H1 (cell line): ENCODE results near the gene ASGR2.

Experiments
- BACH1 ChIP-seq: IDR thresholded peaks from 2 replicates; pipeline ENCODE4 v1.6.1; 2012; ENCODE audit warnings: low read length, improper control_type of control experiment
- CHD1 ChIP-seq: IDR thresholded peaks from 2 replicates; pipeline ENCODE4 v1.6.1; 2012; ENCODE audit warnings: low read depth, low read length, improper control_type of control experiment
- CTCF ChIP-seq, 3 experiments: IDR thresholded peaks; 1 replicate in 2 of 3; 2 replicates in 1 of 3; pipeline versions ENCODE4 v1.5.1 to v1.6.1; 2011; ENCODE audit warnings: low read length in 3 of 3, mild to moderate bottlenecking in 3 of 3, inconsistent platforms in 2 of 3, low read depth in 1 of 3, moderate library complexity in 1 of 3; ENCODE audit not compliant: insufficient read depth in 1 of 3; ENCODE audit errors: control extremely low read depth in 1 of 3
- EP300 ChIP-seq, 2 experiments: IDR thresholded peaks; 1 replicate in 1 of 2; 2 replicates in 1 of 2; pipeline ENCODE4 v1.6.1; 2011 to 2012; ENCODE audit warnings: low read depth in 2 of 2, low read length in 2 of 2, mild to moderate bottlenecking in 2 of 2, borderline replicate concordance in 1 of 2, inconsistent platforms in 1 of 2, moderate library complexity in 1 of 2
- MAFK ChIP-seq: IDR thresholded peaks from 2 replicates; pipeline ENCODE4 v1.6.1; 2012; ENCODE audit warnings: low read depth, mild to moderate bottlenecking, improper control_type of control experiment, low read length
- POLR2AphosphoS5 ChIP-seq: IDR thresholded peaks from 2 replicates; pipeline ENCODE4 v1.6.1; 2011; ENCODE audit warnings: low read depth, low read length
- RAD21 ChIP-seq, 2 experiments: IDR thresholded peaks in 1 of 2; conservative IDR thresholded peaks in 1 of 2; 2 replicates each; pipeline ENCODE4 v1.6.1; 2011; ENCODE audit warnings: low read depth in 2 of 2, low read length in 2 of 2, improper control_type of control experiment in 1 of 2, inconsistent platforms in 1 of 2, mild to moderate bottlenecking in 1 of 2, moderate library complexity in 1 of 2
- SIN3A ChIP-seq, 2 experiments: IDR thresholded peaks in 1 of 2; conservative IDR thresholded peaks in 1 of 2; 2 replicates each; pipeline ENCODE4 v1.6.1; 2011 to 2012; ENCODE audit warnings: low read length in 2 of 2, improper control_type of control experiment in 1 of 2, low read depth in 1 of 2, mild to moderate bottlenecking in 1 of 2
- SP1 ChIP-seq: IDR thresholded peaks from 2 replicates; pipeline ENCODE4 v1.6.1; 2011; ENCODE audit warnings: low read depth, low read length
- TF ChIP-seq, protein P1 (sequence below): IDR thresholded peaks from 2 replicates; pipeline ENCODE4 v1.6.1; 2012; ENCODE audit warnings: inconsistent platforms

DNA sequence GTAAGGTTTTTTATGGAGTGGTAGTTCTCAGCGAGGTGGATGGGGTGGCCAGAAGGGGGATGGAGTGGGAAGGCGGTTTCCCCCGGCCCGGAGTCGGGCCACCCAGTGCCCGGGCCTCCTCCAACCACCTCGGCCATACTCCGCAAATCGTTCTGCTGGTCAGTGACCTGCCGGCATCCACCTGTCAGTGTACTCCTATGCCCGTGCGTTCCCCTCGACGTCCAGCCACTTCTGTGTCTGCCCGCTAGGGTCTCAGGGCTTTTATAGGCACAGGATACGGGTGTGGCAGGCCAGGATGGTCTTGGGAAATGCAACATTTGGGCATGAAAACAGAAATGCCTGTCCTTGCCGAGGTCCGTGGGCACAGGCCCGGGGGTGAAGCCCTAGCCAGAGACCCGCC, 19.3 kb upstream of the ASGR2 start:
- TF ChIP-seq, protein P1, sequence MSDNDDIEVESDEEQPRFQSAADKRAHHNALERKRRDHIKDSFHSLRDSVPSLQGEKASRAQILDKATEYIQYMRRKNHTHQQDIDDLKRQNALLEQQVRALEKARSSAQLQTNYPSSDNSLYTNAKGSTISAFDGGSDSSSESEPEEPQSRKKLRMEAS = peak; percentile 44; the same call in 1 of the 2 replicates
- peak in 1 of 3 experiments; percentile 14; a peak in 1 of 4 replicates for TF ChIP-seq CTCF (IDR thresholded peaks at IDR 0.05; ENCODE audit: control extremely low read depth in 1 of 3, insufficient read depth in 1 of 3, low read depth in 1 of 3, low read length in 3 of 3)
- no peak for TF ChIP-seq SP1
- no peak for TF ChIP-seq SIN3A (conservative IDR thresholded peaks at IDR 0.05 in 1 of 2, IDR thresholded peaks at IDR 0.05 in 1 of 2; ENCODE audit: low read depth in 1 of 2, low read length in 2 of 2)
- no peak for TF ChIP-seq POLR2AphosphoS5
- no peak for TF ChIP-seq EP300 (IDR thresholded peaks at IDR 0.05; ENCODE audit: borderline replicate concordance in 1 of 2, low read depth in 2 of 2, low read length in 2 of 2)
- no peak for TF ChIP-seq RAD21 (IDR thresholded peaks at IDR 0.05 in 1 of 2, conservative IDR thresholded peaks at IDR 0.05 in 1 of 2; ENCODE audit: low read depth in 2 of 2, low read length in 2 of 2)
- no peak for TF ChIP-seq BACH1
- TF ChIP-seq MAFK = no peak
- TF ChIP-seq CHD1 = no peak
